IPS-20b (cell line): ENCODE results near the gene BBS12.

Experiments
- H3K27ac ChIP-seq: one replicate; pipeline ENCODE4 v1.5.1; 2013; ENCODE audit warnings: low read length
- H3K27me3 ChIP-seq: 2 replicates; pipeline ENCODE4 v1.6.1; 2013; ENCODE audit warnings: mild to moderate bottlenecking, low read length, inconsistent platforms; ENCODE audit not compliant: insufficient read depth
- H3K36me3 ChIP-seq: 2 replicates; pipeline ENCODE4 v1.6.1; 2013; ENCODE audit warnings: low read depth, mild to moderate bottlenecking, inconsistent platforms, low read length, moderate library complexity; ENCODE audit not compliant: insufficient read depth
- H3K4me1 ChIP-seq: 2 replicates; pipeline ENCODE4 v1.6.1; 2013; ENCODE audit warnings: mild to moderate bottlenecking, control low read depth, inconsistent platforms, low read length, moderate library complexity; ENCODE audit not compliant: insufficient read depth
- H3K4me3 ChIP-seq: 2 replicates; pipeline ENCODE4 v1.5.1; 2013; ENCODE audit warnings: mild to moderate bottlenecking, low read length, inconsistent platforms
- H3K9ac ChIP-seq: 2 replicates; pipeline ENCODE4 v1.6.1; 2013; ENCODE audit warnings: low read depth, mild to moderate bottlenecking, inconsistent platforms, low read length, moderate library complexity
- H3K9me3 ChIP-seq: 2 replicates; pipeline ENCODE4 v1.6.1; 2013; ENCODE audit warnings: mild to moderate bottlenecking, low read depth, low read length, inconsistent platforms; ENCODE audit not compliant: insufficient read depth

BBS12 gene

DNA sequence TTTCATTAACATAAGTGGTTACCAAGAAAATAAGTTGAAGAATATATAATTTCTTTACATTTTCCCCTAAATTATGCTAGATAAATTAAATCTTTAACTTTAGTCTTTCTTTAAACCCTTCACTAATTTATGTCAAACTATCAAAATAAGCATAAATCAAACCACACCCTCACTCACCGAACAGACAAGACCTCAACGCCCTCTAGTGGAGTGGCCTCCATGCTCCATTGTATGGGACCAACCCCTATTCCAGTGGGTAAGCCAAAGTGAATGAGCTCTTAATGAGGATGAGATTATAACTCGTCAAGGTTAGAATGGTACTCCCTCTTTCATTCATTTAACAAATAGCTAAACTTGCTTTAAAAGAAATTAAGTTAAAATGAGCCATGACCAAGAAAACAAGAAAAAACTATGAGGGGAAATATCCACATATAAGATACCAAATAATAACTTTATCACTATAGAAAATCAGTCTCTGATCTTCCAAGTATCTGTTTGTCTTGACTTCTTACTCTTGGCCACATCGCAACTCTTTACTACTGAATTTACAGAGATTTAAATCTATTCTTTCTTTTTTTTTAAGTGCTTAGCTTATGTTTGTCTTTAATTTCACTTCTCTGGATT lies 15.6 kb upstream of the BBS12 start:
- Histone ChIP-seq H3K9ac (no peak overlapping the region), H3K27ac (no peak overlapping the region), H3K4me1 (no peaks in the 10 kb centered on the region), H3K4me3 (no peak overlapping the region), H3K9me3 (no peaks in the 10 kb centered on the region), H3K36me3 (no peaks in the 10 kb centered on the region), H3K27me3 (no peaks in the 10 kb centered on the region)

DNA sequence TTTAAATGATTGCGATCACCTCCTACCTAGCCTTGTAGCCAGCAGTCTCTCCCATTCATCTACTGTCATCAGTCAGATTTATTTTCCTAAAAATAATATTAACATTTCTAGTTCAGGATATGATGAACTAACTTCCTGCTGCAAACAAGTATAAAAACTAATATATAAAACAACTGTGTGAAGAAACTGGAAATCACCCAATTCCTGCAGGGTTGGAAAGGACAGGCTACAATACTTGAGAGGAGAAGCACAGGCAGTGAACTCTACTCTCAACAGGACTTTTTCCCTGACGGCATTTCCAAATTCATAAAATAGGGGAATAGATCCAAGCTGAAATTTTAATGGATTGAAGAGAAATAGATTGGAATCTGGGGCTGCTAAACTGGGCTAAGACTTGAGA lies 14.2 kb upstream of the BBS12 start:
- no peak overlapping the region for H3K27ac ChIP-seq
- H3K27me3 ChIP-seq, result no peaks in the 10 kb centered on the region
- H3K4me3 ChIP-seq, result no peak overlapping the region
- no peaks in the 10 kb centered on the region for H3K36me3 ChIP-seq
- H3K9me3 ChIP-seq, result no peaks in the 10 kb centered on the region
- H3K4me1 ChIP-seq, result no peaks in the 10 kb centered on the region
- no peak overlapping the region for H3K9ac ChIP-seq

DNA sequence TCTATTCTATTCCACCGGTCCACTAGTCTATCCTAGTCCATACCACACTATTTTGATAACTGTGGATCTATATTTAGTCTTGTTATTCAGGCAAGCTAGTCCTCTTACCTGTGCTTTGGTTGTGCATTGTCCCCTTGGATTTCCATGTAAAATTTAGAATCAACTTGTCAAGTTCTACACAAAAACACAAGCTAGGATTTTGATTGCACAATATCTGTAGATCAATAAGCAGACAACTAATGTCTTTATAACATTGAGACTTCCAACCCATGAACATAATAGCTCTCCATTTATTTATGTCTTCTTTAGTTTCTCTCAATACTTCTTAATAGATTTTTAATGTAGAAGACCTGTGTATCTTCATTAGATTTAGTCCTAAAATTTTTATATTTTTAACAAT lies 10.2 kb upstream of the BBS12 start:
- Histone ChIP-seq H3K9ac (no peak overlapping the region), H3K27ac (no peak overlapping the region), H3K4me1 (no peaks in the 10 kb centered on the region), H3K27me3 (no peaks in the 10 kb centered on the region), H3K36me3 (no peaks in the 10 kb centered on the region), H3K4me3 (no peak overlapping the region), H3K9me3 (no peaks in the 10 kb centered on the region)

DNA sequence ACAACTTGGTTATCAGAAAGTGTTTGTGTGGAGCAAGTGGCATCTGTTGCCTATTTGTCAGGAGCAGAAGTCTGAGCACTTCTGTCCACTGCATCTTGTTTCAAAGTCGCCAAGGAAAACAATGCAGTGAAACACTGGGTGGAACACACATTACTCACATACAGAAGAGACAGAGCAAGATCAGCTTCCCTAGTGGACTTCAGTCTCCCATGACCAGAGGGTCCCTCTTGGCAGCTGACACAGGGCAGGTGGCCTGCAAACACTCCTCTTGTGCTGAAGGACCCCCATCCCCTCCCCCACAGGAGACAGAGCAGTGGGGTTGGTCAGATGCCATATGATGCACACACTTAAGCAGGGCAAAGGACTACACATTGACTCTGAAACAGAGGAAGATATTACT lies 3.6 kb upstream of the BBS12 start:
- Histone ChIP-seq H3K4me1 (peaks cover 2% of the 10 kb centered on the region; the same call in 1 of the 2 replicates), H3K36me3 (no peaks in the 10 kb centered on the region), H3K4me3 (no peak overlapping the region), H3K9me3 (no peaks in the 10 kb centered on the region), H3K27me3 (no peaks in the 10 kb centered on the region), H3K27ac (no peak overlapping the region), H3K9ac (no peak overlapping the region)

DNA sequence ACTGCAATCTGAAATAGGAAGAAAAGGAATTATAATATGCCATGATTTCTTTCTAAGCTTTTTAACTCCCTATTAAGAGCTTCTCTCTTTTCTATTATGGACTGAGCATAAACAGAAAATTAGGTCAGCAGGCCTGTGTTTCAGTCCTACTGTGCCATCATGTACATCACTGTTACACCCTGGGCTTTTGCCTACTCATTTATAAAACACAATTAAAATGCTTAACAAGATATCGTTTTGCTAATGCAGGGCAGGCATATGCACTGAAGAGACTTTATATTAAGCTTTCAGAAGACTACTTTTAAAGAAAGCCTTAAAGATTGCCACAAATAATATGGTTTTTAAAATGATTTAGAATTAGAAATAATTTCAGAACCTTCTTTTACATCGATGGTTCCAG lies 828 bp upstream of the BBS12 start:
- Histone ChIP-seq H3K36me3 (no peaks in the 10 kb centered on the region), H3K4me1 (peaks cover 2% of the 10 kb centered on the region; the same call in 1 of the 2 replicates), H3K9me3 (no peaks in the 10 kb centered on the region), H3K27me3 (no peaks in the 10 kb centered on the region), H3K4me3 (peak overlapping the region; percentile 45), H3K27ac (no peak overlapping the region), H3K9ac (peak overlapping the region; percentile 22; the same call in 1 of the 2 replicates)

DNA sequence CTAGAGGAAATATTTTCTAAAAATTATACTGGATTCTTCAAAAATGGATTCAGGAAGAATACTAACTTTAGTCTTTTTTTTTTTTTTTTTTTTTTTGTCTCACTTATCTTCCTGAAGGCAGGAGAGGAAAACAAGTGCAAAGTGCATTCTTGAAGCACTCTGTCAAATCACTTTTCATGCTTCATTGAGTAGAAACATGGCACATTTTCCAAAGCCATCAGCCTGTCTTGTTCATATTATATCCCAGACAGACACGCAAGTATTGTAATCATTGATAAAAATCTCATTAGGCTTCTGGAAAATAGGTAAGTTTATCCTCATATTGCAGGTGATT lies 1.2 kb downstream of the BBS12 start:
- Histone ChIP-seq H3K4me3 (peak overlapping the region; percentile 90), H3K27me3 (no peaks in the 10 kb centered on the region), H3K27ac (no peak overlapping the region), H3K36me3 (no peaks in the 10 kb centered on the region), H3K9ac (peak overlapping the region; percentile 81; the same call in 1 of the 2 replicates), H3K4me1 (peaks cover 2% of the 10 kb centered on the region; the same call in 1 of the 2 replicates), H3K9me3 (peaks cover 7% of the 10 kb centered on the region; the same call in 1 of the 2 replicates)

DNA sequence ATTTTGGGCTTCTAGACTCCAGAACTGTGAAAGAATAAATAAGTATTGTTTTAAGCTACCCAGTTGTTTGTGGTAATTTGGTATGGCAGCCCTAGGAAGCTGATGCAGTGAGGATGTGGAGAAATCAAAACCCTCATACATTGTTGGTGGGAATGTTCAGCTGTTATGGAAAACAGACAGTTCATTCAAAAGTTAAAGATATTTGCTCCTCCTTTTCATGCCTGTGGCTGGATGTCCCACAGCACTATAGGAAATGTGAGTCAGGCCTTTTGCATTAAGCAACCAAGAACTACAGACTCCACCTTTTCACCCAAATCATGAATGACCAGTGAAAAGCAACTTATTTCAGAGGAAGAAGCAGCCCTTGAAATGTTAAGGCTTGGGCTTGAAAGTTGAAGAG lies 6.7 kb downstream of the BBS12 start:
- Histone ChIP-seq H3K27ac (no peak overlapping the region), H3K36me3 (no peaks in the 10 kb centered on the region), H3K4me3 (no peak overlapping the region), H3K4me1 (no peaks in the 10 kb centered on the region), H3K9me3 (peaks cover 7% of the 10 kb centered on the region; the same call in 1 of the 2 replicates), H3K27me3 (no peaks in the 10 kb centered on the region), H3K9ac (no peak overlapping the region)

DNA sequence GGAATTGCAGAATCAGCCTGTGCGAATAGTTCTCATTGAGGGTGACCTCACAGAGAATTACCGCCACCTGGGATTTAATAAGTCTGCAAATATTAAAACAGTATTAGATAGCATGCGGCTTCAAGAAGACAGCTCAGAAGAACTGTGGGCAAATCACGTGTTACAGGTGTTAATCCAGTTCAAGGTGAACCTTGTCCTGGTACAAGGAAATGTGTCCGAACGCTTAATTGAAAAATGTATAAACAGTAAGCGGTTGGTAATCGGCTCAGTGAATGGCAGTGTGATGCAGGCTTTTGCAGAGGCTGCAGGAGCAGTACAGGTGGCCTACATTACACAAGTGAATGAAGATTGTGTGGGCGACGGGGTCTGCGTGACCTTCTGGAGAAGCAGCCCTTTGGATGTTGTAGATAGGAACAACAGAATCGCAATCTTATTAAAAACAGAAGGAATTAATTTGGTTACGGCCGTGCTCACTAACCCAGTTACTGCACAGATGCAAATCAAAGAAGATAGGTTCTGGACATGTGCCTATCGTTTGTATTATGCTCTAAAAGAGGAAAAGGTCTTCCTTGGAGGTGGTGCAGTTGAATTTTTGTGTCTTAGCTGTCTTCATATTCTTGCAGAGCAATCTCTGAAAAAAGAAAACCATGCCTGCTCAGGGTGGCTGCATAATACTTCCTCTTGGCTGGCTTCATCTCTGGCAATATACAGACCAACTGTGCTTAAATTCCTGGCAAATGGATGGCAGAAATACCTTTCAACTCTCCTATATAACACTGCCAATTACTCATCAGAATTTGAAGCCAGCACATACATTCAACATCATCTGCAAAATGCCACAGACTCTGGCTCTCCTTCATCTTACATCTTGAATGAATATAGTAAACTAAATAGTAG lies 10.7 kb downstream of the BBS12 start:
- Histone ChIP-seq H3K4me3 (no peak overlapping the region), H3K4me1 (no peaks in the 10 kb centered on the region), H3K36me3 (no peaks in the 10 kb centered on the region), H3K27ac (no peak overlapping the region), H3K27me3 (no peaks in the 10 kb centered on the region), H3K9ac (no peak overlapping the region), H3K9me3 (peaks cover 3% of the 10 kb centered on the region; the same call in 1 of the 2 replicates)

DNA sequence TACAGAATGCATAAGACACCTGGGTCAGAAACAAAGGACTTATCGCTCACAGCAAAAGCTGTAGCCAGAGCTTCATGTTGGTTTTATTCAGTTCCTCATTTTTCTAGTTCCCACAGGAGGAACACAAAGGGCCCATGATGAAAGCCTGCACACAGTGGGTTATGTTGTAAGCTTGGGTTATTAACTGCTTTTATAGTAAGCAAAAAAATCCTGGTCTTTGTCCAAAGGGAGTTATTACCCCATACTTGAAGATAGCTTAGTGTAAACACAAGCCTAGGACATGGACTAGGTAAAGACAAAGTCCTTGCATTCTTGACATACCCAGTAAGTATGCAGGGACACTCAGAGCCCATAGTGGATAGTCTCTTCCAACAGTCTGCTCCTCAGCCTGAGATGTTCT lies 11.7 kb downstream of the BBS12 start:
- Histone ChIP-seq H3K4me1 (no peaks in the 10 kb centered on the region), H3K9me3 (peaks cover 3% of the 10 kb centered on the region; the same call in 1 of the 2 replicates), H3K27me3 (no peaks in the 10 kb centered on the region), H3K36me3 (no peaks in the 10 kb centered on the region), H3K9ac (no peak overlapping the region), H3K27ac (no peak overlapping the region), H3K4me3 (no peak overlapping the region)

DNA sequence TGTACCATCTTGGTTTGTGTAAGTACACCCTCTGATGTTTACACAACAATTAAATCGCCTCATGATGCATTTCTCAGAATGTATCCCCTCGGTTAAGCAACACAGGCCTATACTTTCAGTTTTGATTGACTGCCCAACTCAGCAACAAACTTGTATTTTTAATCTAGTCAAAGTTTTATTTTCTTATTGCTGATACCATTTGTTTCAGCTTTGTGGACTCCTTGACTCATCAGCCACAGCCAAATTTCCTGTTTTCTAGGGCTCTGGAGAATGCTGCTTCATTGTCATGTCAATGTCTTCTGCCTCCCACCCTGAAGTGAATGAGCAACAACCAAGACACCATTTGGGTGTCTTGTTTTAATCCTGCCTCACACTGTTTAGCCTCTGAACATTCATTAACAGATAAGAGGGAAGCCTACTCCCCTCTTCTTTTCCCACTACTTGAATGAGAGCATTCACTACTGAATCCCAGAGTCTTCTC lies 14.0 kb downstream of the BBS12 start:
- H3K27me3 ChIP-seq, result no peaks in the 10 kb centered on the region
- H3K9ac ChIP-seq, result no peak overlapping the region
- no peaks in the 10 kb centered on the region for H3K4me1 ChIP-seq
- H3K9me3 ChIP-seq, result peaks cover 3% of the 10 kb centered on the region; the same call in 1 of the 2 replicates
- no peak overlapping the region for H3K4me3 ChIP-seq
- no peaks in the 10 kb centered on the region for H3K36me3 ChIP-seq
- no peak overlapping the region for H3K27ac ChIP-seq

DNA sequence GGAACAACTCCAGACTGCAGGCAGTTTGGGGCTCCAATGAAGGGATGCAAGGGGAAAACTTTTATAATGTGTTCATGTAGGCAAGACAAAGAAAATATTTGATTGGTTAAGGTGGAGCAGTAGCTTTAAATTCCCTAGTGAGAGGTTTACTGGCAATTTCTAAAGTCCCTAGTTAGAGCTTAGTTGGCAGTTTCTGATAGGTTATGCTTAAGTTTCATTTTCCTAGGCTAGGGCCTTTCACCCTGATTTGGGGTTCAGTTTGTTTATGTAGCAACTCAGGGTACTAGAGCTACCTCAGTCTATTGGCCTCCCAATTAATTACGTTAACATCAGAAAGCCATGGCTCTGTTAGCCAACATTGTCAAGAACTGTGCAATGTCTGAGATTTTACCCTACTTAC lies 14.6 kb downstream of the BBS12 start:
- Histone ChIP-seq H3K4me3 (no peak overlapping the region), H3K9ac (no peak overlapping the region), H3K9me3 (peaks cover 3% of the 10 kb centered on the region; the same call in 1 of the 2 replicates), H3K4me1 (no peaks in the 10 kb centered on the region), H3K27me3 (no peaks in the 10 kb centered on the region), H3K36me3 (no peaks in the 10 kb centered on the region), H3K27ac (no peak overlapping the region)

DNA sequence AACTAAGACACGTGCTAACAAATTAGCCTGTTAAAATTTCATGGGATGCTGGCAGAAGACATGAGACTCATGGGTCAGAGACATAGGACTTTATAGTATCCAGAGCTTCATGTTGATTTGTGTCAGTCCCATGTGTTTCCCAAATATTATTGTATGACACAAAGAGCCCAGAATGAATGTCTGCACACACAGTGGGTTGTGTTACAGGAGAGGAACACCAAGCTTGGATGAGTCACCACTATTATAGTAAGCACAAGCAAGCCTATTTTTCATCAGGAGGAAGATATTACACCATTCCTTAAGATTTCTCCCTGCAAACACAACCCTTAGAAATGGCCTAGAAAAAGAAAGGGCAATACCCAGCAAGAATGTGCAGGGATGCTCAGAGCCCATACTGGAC lies 15.4 kb downstream of the BBS12 start:
- no peaks in the 10 kb centered on the region for H3K27me3 ChIP-seq
- H3K4me1 ChIP-seq, result no peaks in the 10 kb centered on the region
- H3K27ac ChIP-seq, result no peak overlapping the region
- peaks cover 3% of the 10 kb centered on the region; the same call in 1 of the 2 replicates for H3K9me3 ChIP-seq
- H3K9ac ChIP-seq, result no peak overlapping the region
- no peak overlapping the region for H3K4me3 ChIP-seq
- H3K36me3 ChIP-seq, result no peaks in the 10 kb centered on the region
